Measurements from ENCODE around the gene OPCML. TPM values are rescaled to one million over a fixed set of nuclear protein-coding genes. Genes with fewer than 3 reads are reported as not detected.

The OPCML gene
- total and polyA plus RNA-seq, 2 donors (not counting 1 experiment from before 2014, with no cell fraction given): not detected

DNA sequence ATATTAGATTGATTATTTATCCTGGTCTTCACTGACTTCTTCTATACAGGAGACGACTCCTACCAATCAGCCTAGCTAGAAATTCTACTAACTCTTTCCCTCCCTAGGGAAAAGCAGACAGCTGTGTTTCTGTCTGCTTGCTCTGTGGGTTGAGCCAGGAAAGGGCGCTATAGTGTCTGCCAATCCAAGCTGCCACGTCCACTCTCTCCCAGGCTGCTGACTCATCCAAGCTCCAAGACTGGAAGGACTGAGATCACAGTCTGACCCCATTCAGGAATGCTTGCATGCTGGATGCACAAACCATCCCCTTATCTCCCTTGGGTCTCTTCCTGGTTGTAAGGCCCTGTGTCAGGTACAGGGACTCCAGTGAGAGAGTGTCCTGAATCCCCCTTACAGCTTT is 955.6 kb downstream of the OPCML start:
- Mint-ChIP-seq H3K27me3 (no peaks in the 10 kb centered on the region), H3K4me1 (no peaks in the 10 kb centered on the region), H3K4me3 (no peak overlapping the region), H3K9me3 (ENCODE audit: insufficient read depth) (peaks cover 3% of the 10 kb centered on the region), H3K27ac (no peak overlapping the region)
- no peaks in the 10 kb centered on the region for H4K20me1 ChIP-seq (ENCODE audit: control insufficient read depth, insufficient read depth, low read length, poor library complexity, severe bottlenecking)
- ATAC-seq (ENCODE audit: low read depth) (no peak), DNase-seq (no peak)
- peaks cover 0 to 3% (median 1%) of the 10 kb centered on the region in 3 donors for H3K9me3 ChIP-seq (ENCODE audit: control extremely low read depth in 1 of 3, control insufficient read depth in 2 of 3, insufficient read depth in 1 of 3, low read length in 2 of 3)
- no peak overlapping the region for H3K9ac ChIP-seq (ENCODE audit: low read length)
- H3K27ac ChIP-seq (ENCODE audit: low read length in 2 of 2): no peak overlapping the region
- H3K36me3 ChIP-seq (replicated peaks in 1 of 2; ENCODE audit: control extremely low read depth in 1 of 2, control insufficient read depth in 1 of 2, extremely low read depth in 1 of 2, insufficient read depth in 2 of 2, low read length in 1 of 2): no peaks in the 10 kb centered on the region
- H3K4me3 ChIP-seq (ENCODE audit: control extremely low read depth in 1 of 5, extremely low read depth in 1 of 5, insufficient read depth in 1 of 5, low read depth in 2 of 5, low read length in 4 of 5): no peak overlapping the region
- intact Hi-C loops (cut with micrococcal nuclease): no loop called here
- no peaks in the 10 kb centered on the region for H3K79me2 ChIP-seq (ENCODE audit: control insufficient read depth, insufficient read depth, low read length)
- H3K4me1 ChIP-seq (ENCODE audit: control insufficient read depth in 2 of 2, insufficient read depth in 2 of 2, low read length in 2 of 2): no peaks in the 10 kb centered on the region
- H3K27me3 ChIP-seq (replicated peaks in 1 of 4; ENCODE audit: control extremely low read depth in 1 of 4, control insufficient read depth in 3 of 4, insufficient read depth in 4 of 4, low read length in 3 of 4): no peaks in the 10 kb centered on the region
- no peak overlapping the region for H3K4me2 ChIP-seq (replicated peaks; ENCODE audit: low read depth, low read length, poor library complexity, severe bottlenecking)
- ChIA-PET POLR2A (no interaction called here), CTCF (no interaction called here)
- WGBS (ENCODE audit: insufficient coverage): 73% methylated on average over 2 of the region's 3 CpGs
- TF ChIP-seq CTCF (IDR thresholded peaks at IDR 0.05) (no peak), EZH2 (IDR thresholded peaks at IDR 0.05; ENCODE audit: borderline replicate concordance, insufficient read depth, low read depth, low read length, poor library complexity, severe bottlenecking) (no peak)
- H2AFZ ChIP-seq (ENCODE audit: insufficient read depth, low read depth, low read length, poor library complexity, severe bottlenecking): no peak overlapping the region

DNA sequence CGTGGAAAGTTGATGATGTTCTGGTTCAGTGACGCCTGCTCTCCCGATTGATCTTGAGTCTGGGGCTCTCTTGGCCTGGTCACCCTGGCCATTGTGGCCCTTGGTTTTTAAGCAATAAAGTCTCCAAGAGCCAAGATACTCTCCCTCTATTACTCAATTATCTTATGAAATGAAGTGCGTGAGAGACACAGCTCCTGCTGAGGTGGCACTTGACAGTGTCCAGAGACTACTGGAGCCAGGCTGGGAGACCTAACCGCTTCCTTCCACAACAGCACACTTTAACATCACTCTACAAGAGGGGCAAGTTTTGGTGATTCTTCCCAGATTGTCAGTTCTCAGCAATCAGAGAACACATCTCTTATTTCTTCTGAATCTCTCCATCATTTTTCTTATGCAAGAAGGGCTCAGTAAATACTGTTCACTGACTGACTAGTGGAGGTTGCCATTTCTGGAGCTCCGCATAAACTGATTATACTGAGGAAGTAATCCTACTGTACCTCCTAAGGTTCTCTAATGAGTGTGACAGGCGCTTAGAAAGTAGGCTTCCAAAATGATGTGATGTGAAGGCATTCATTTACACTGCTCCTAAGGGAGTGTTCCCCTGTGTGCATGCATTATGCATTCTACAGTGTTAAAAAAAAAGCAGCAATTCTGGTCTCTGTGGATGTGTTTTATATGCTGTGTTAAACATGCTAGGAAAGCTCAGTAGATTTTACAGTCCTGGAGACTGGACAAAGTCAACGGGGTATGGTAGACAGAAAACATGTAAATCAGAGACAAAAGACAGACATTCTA is 968.0 kb downstream of the OPCML start:
- intact Hi-C loops (cut with micrococcal nuclease): no loop called here
- Histone ChIP-seq H3K9me3 (ENCODE audit: control extremely low read depth in 1 of 3, control insufficient read depth in 2 of 3, insufficient read depth in 1 of 3, low read length in 2 of 3) (peaks cover 0 to 8% (median 0%) of the 10 kb centered on the region in 3 donors), H3K27ac (ENCODE audit: low read length in 2 of 2) (no peak overlapping the region), H3K79me2 (ENCODE audit: control insufficient read depth, insufficient read depth, low read length) (no peaks in the 10 kb centered on the region), H3K4me1 (ENCODE audit: control insufficient read depth in 2 of 2, insufficient read depth in 2 of 2, low read length in 2 of 2) (no peaks in the 10 kb centered on the region), H3K9ac (ENCODE audit: low read length) (no peak overlapping the region), H3K36me3 (replicated peaks in 1 of 2; ENCODE audit: control extremely low read depth in 1 of 2, control insufficient read depth in 1 of 2, extremely low read depth in 1 of 2, insufficient read depth in 2 of 2, low read length in 1 of 2) (no peaks in the 10 kb centered on the region), H3K4me3 (ENCODE audit: control extremely low read depth in 1 of 5, extremely low read depth in 1 of 5, insufficient read depth in 1 of 5, low read depth in 2 of 5, low read length in 4 of 5) (no peak overlapping the region), H2AFZ (ENCODE audit: insufficient read depth, low read depth, low read length, poor library complexity, severe bottlenecking) (no peak overlapping the region), H4K20me1 (ENCODE audit: control insufficient read depth, insufficient read depth, low read length, poor library complexity, severe bottlenecking) (no peaks in the 10 kb centered on the region), H3K4me2 (replicated peaks; ENCODE audit: low read depth, low read length, poor library complexity, severe bottlenecking) (no peak overlapping the region), H3K27me3 (replicated peaks in 1 of 4; ENCODE audit: control extremely low read depth in 1 of 4, control insufficient read depth in 3 of 4, insufficient read depth in 4 of 4, low read length in 3 of 4) (no peaks in the 10 kb centered on the region)
- CTCF ChIA-PET: no interaction called here
- no peaks in the 10 kb centered on the region for H3K4me1 Mint-ChIP-seq
- TF ChIP-seq CTCF (IDR thresholded peaks at IDR 0.05) (no peak), EZH2 (IDR thresholded peaks at IDR 0.05; ENCODE audit: borderline replicate concordance, insufficient read depth, low read depth, low read length, poor library complexity, severe bottlenecking) (no peak)
- ATAC-seq (ENCODE audit: low read depth) (no peak), DNase-seq (no peak)
- H3K4me3 Mint-ChIP-seq: no peak overlapping the region
- H3K27ac Mint-ChIP-seq: no peak overlapping the region
- H3K9me3 Mint-ChIP-seq (ENCODE audit: insufficient read depth): peaks cover 7% of the 10 kb centered on the region
- H3K27me3 Mint-ChIP-seq: no peaks in the 10 kb centered on the region
- POLR2A ChIA-PET: no interaction called here
- WGBS (ENCODE audit: insufficient coverage): 98% methylated on average over 5 of the region's 8 CpGs
